Activated naive CD4-positive, alpha-beta T cell treated with anti-CD3 and anti-CD28 coated beads, Interleukin-2, amount 50 U/mL, for 24 hours (primary cell): Measurements from ENCODE around the gene PNLIPRP1.

ENCODE experiments used
- H3K27ac Mint-ChIP-seq: one replicate; pipeline ENCODE4 v1.8.0; 2021; ENCODE audit warnings: mild to moderate bottlenecking, mixed read lengths
- H3K27me3 Mint-ChIP-seq: one replicate; pipeline ENCODE4 v1.8.0; 2021; ENCODE audit warnings: mixed read lengths
- H3K36me3 Mint-ChIP-seq: one replicate; pipeline ENCODE4 v1.8.0; 2021; ENCODE audit warnings: mixed read lengths
- H3K4me1 Mint-ChIP-seq: one replicate; pipeline ENCODE4 v1.8.0; 2021; ENCODE audit warnings: mixed read lengths
- H3K4me3 Mint-ChIP-seq: one replicate; pipeline ENCODE4 v1.8.0; 2021; ENCODE audit warnings: mild to moderate bottlenecking, mixed read lengths
- H3K9me3 Mint-ChIP-seq: one replicate; pipeline ENCODE4 v1.8.0; 2021; ENCODE audit warnings: mixed read lengths

The PNLIPRP1 gene

DNA sequence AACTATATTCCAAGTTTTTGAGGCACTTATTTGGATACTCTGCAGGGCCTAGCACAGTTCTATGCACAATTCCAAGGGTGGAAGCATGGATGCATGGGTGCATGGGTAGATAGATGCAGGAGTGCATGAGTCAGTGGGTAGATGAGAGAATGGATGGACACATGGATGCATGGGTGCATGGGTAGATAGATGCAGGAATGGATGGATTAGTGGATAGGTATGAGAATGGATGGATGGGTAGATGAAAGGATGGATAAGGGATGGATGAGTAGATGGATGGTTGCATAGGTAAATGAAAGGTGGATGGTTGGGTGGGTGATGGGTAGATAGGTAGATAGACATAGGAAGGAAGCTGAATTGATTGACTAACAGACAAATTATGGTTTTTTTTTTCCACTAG lies 45.6 kb downstream of the PNLIPRP1 start:
- H3K27ac Mint-ChIP-seq, result no peak overlapping the region
- H3K27me3 Mint-ChIP-seq, result peaks cover 1% of the 10 kb centered on the region
- no peaks in the 10 kb centered on the region for H3K4me1 Mint-ChIP-seq
- no peaks in the 10 kb centered on the region for H3K36me3 Mint-ChIP-seq
- no peaks in the 10 kb centered on the region for H3K9me3 Mint-ChIP-seq
- H3K4me3 Mint-ChIP-seq, result no peak overlapping the region

DNA sequence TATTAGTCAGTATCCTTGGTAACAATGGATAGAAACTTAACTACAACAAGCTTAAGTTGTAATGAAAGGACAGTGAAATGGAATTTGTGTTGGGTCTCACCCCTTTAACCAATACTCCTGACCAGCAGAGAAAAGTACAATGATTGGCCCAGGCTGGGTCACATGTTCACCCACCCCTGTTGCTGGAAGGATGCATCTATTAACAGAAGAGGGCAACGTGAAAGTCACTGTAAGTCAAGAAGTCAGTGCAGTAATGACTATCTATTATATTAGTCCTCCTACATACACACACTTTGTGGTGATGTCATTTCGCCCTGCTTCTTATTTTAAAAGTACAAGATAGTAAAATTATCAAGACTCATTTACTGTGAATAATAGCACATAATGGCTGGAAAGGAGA lies 46.2 kb downstream of the PNLIPRP1 start:
- Mint-ChIP-seq H3K36me3 (no peaks in the 10 kb centered on the region), H3K9me3 (no peaks in the 10 kb centered on the region), H3K4me3 (no peak overlapping the region), H3K27me3 (peaks cover 1% of the 10 kb centered on the region), H3K4me1 (no peaks in the 10 kb centered on the region), H3K27ac (no peak overlapping the region)

DNA sequence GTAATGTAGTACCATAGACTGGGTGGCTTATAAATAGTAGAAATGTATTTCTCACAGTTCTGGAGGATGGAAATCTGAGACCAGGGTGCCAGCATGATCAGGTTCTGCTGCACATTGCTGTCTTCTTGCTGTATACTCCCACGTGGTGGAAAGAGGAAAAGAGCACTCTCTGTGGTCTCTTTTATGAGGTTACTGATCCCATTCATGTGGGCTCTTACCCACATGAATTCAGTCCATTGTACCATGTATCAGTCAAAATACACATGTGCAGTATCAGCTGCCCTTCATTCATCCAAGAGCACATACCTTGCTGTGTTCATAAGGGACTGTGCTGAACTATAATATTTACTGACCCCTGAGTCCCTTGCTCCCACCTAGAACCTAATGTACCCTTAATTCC lies 47.1 kb downstream of the PNLIPRP1 start:
- Mint-ChIP-seq H3K27me3 (peaks cover 8% of the 10 kb centered on the region), H3K4me3 (no peak overlapping the region), H3K9me3 (no peaks in the 10 kb centered on the region), H3K36me3 (no peaks in the 10 kb centered on the region), H3K4me1 (no peaks in the 10 kb centered on the region), H3K27ac (no peak overlapping the region)

DNA sequence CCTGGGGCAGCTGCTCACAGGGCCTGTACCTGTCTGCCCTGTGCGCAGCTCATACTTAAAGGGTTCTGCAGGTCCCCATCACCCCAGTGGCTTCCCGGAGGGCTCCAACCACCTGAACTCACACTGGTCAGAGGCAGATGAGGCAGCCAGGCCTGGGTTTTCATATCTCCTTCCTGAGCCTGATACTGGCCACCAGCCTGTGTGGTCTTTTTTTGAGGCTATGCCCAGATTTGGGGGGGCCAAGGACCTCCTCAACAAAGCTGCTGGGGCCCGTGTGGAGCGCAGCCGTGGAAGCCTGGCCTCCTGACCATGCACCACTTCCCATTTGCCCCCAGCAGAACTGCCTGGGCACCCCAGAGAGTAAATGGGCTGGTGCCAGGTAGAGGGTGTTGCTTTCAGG lies 55.7 kb downstream of the PNLIPRP1 start:
- H3K27ac Mint-ChIP-seq, result no peak overlapping the region
- peaks cover 17% of the 10 kb centered on the region for H3K27me3 Mint-ChIP-seq
- H3K4me3 Mint-ChIP-seq, result no peak overlapping the region
- H3K36me3 Mint-ChIP-seq, result no peaks in the 10 kb centered on the region
- no peaks in the 10 kb centered on the region for H3K4me1 Mint-ChIP-seq
- no peaks in the 10 kb centered on the region for H3K9me3 Mint-ChIP-seq

GRCh38 chr10:116648903-116649302 lies 58.1 kb downstream of the PNLIPRP1 start:
- no peaks in the 10 kb centered on the region for H3K4me1 Mint-ChIP-seq
- peaks cover 12% of the 10 kb centered on the region for H3K27me3 Mint-ChIP-seq
- H3K36me3 Mint-ChIP-seq, result no peaks in the 10 kb centered on the region
- H3K9me3 Mint-ChIP-seq, result peaks cover 8% of the 10 kb centered on the region
- no peak overlapping the region for H3K27ac Mint-ChIP-seq
- H3K4me3 Mint-ChIP-seq, result no peak overlapping the region

DNA sequence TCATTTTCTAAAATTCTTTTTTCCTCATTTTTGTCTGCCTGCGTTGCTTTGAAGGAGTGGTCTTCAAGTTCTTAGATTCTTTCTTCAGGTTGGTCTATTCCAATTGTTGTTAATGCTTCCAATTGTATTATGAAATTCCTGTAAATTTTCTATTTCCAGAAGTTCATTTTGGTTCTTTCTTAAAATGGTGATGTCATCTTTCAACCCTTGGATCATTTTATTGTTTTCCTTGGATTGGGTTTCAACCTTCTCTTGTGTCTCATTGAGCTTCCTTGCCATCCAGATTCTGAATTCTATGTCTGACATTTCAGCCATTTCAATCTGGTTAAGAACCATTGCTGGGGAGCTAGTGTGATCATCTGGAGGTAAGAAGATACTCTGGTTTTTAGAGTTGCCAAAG lies 63.1 kb downstream of the PNLIPRP1 start:
- peaks cover 9% of the 10 kb centered on the region for H3K9me3 Mint-ChIP-seq
- no peak overlapping the region for H3K27ac Mint-ChIP-seq
- H3K4me1 Mint-ChIP-seq, result no peaks in the 10 kb centered on the region
- H3K27me3 Mint-ChIP-seq, result peaks cover 7% of the 10 kb centered on the region
- H3K36me3 Mint-ChIP-seq, result no peaks in the 10 kb centered on the region
- H3K4me3 Mint-ChIP-seq, result no peak overlapping the region

- no peaks in the 10 kb centered on the region for H3K36me3 Mint-ChIP-seq
- H3K4me1 Mint-ChIP-seq, result no peaks in the 10 kb centered on the region
- no peak overlapping the region for H3K4me3 Mint-ChIP-seq
- H3K27ac Mint-ChIP-seq, result no peak overlapping the region
- H3K27me3 Mint-ChIP-seq, result peaks cover 7% of the 10 kb centered on the region
- H3K9me3 Mint-ChIP-seq, result peaks cover 9% of the 10 kb centered on the region
Observed at GRCh38 chr10:116654816-116655215, 64.1 kb downstream of the PNLIPRP1 start.

DNA sequence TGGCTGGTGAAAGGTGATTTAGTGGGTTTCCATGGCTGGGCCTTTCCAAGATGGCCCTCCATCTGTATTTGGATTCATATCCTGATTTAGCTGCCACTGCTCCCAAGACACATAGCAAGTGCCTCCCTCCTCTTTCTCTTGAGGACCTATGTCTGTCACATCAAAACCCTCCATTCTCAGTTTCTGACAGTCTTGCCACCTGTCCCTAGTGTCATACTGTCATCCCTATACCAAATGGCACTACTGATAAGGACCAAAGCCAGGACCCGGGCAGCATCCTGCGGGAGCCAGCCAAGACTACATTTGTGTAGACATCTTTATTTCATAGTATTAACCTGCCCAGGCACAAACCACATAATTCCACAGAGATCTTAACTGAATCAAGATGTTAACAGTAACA lies 64.8 kb downstream of the PNLIPRP1 start:
- peaks cover 9% of the 10 kb centered on the region for H3K9me3 Mint-ChIP-seq
- H3K4me3 Mint-ChIP-seq, result no peak overlapping the region
- H3K36me3 Mint-ChIP-seq, result no peaks in the 10 kb centered on the region
- no peak overlapping the region for H3K27ac Mint-ChIP-seq
- peaks cover 7% of the 10 kb centered on the region for H3K27me3 Mint-ChIP-seq
- H3K4me1 Mint-ChIP-seq, result no peaks in the 10 kb centered on the region

DNA sequence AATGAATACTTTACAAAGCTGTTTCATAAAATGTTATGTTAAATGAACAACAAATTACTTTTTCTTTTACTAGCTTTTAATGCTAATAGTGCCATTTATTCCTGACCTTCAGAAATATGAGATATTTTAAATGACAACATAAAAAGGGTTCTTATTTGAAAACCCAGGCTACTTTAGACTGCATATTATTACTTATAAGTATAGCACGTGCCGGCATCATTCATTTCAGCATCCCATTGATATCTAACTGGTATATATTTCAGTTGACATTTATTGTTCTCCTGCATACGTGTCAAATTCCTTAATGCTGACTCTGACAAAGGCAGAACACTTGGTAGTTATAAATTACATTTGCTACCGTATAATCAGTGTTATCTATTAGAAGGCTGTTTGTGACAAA lies 65.3 kb downstream of the PNLIPRP1 start:
- H3K27me3 Mint-ChIP-seq, result peaks cover 7% of the 10 kb centered on the region

DNA sequence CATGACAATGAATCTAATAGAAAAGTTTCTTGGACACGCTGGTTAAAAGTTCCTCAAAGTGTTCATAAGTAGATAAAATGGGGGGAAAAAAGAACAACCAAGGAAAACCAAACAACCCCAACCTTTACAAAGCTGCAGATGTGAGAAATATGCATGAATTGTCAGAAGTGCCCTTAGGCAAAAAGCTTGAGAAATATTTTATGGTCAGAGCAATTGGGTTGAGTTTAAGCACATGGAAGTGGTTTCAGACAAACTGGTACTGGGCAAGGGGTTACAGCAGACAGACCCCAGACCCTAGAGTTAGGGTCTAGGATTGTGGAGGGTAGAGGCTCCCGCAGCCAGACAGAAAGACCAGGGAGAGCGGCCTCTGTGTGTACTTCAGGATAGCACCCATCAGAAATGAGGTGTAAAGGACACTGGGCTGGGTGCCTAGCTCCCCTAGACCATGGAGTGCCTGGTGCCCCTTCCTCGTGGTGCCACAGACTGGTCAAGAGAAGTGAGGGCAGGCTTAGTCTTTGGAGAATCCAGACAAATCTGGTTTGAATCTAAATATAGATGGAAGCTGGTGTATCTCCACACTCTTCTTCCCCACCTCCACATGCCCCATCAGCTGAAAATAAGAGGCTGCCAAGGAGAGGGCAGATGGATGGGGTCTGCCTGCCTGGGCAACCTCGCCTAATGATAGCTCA lies 67.2 kb downstream of the PNLIPRP1 start:
- Mint-ChIP-seq H3K27ac (no peak overlapping the region), H3K4me3 (no peak overlapping the region), H3K9me3 (peaks cover 9% of the 10 kb centered on the region), H3K4me1 (no peaks in the 10 kb centered on the region), H3K27me3 (peaks cover 7% of the 10 kb centered on the region), H3K36me3 (no peaks in the 10 kb centered on the region)

More for the DNA sequence above, 65.3 kb downstream of the PNLIPRP1 start:
- no peaks in the 10 kb centered on the region for H3K36me3 Mint-ChIP-seq
- no peak overlapping the region for H3K27ac Mint-ChIP-seq
- H3K4me3 Mint-ChIP-seq, result no peak overlapping the region
- H3K4me1 Mint-ChIP-seq, result no peaks in the 10 kb centered on the region
- peaks cover 9% of the 10 kb centered on the region for H3K9me3 Mint-ChIP-seq
